ENCODE results near the gene CAV1.

DNA sequence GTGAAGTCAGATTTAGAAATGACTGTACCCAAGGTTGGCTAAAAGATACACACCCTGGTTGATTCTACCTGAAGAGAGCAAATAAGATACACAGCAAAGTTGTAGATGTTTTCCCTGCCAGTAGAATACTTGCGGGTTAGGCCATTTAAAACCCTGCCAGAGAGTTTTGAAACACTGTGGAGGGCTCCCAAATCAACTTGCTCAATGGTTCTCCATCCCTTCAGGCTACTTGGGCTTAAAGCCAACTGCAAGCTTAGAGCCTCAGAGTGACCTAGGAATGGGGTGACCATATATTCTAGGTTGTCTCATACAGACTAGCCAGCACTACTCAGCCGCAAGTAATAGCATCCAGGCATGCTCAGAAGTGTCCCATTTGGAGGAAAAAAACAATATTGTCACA is 10.0 kb downstream of the CAV1 start:
- TF ChIP-seq ZNF383 (CRISPR knock-in tag; IDR thresholded peaks at IDR 0.05; ENCODE audit: borderline replicate concordance) (no peak), EEA1 (CRISPR knock-in tag; IDR thresholded peaks at IDR 0.05; ENCODE audit: borderline replicate concordance) (no peak), IKZF1 (IDR thresholded peaks at IDR 0.05) (no peak), TCF7 (IDR thresholded peaks at IDR 0.05; ENCODE audit: low read depth) (no peak), CENPX (CRISPR knock-in tag; IDR thresholded peaks at IDR 0.05) (no peak), XRCC5 (optimal IDR thresholded peaks at IDR 0.05; ENCODE audit: low read length) (no peak), NR2F1 (CRISPR knock-in tag; IDR thresholded peaks at IDR 0.05) (no peak)
- TF ChIP-seq, protein P1, sequence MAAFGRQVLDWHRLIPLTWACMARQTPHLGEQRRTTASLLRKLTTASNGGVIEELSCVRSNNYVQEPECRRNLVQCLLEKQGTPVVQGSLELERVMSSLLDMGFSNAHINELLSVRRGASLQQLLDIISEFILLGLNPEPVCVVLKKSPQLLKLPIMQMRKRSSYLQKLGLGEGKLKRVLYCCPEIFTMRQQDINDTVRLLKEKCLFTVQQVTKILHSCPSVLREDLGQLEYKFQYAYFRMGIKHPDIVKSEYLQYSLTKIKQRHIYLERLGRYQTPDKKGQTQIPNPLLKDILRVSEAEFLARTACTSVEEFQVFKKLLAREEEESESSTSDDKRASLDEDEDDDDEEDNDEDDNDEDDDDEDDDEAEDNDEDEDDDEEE (CRISPR knock-in tag; IDR thresholded peaks at IDR 0.05): no peak

Data from HepG2 (cell line).